HG02938 (cell line): ENCODE measurements around the gene NAPA.
"Not testable (repeated sequence)": the region's sequence is repeated elsewhere in the genome, so short reads cannot be mapped to it uniquely, and the experiment has no call there.

Experiments
- ATAC-seq: cut with Tn5 transposase; IDR thresholded peaks from one replicate; pipeline ENCODE4 v1.9.1; 2021; ENCODE audit warnings: mild to moderate bottlenecking, moderate library complexity; ENCODE audit not compliant: unreplicated experiment

Gene NAPA

GRCh38 chr19:47487551-47488515 is 27.0 kb downstream of the NAPA start:
- ATAC-seq = no peak

GRCh38 chr19:47486900-47487299 is 28.0 kb downstream of the NAPA start:
- no peak for ATAC-seq

GRCh38 chr19:47486220-47486619 is 28.6 kb downstream of the NAPA start:
- not testable (repeated sequence) for ATAC-seq

- ATAC-seq = no peak
These were observed 29.7 kb downstream of the NAPA start for GRCh38 chr19:47485210-47485609.

- ATAC-seq = peak; percentile 70
These were observed 30.8 kb downstream of the NAPA start, which contains the start of gene KPTN for GRCh38 chr19:47483800-47484690. TSS of gene KPTN (minus strand) at chr19:47484219. CDS start at chr19:47484160, 59 bp downstream.

GRCh38 chr19:47483200-47483599 is 31.7 kb downstream of the NAPA start:
- no peak for ATAC-seq

- ATAC-seq = no peak
These were observed 33.3 kb downstream of the NAPA start for GRCh38 chr19:47481460-47482052.

GRCh38 chr19:47480658-47481057 is 34.2 kb downstream of the NAPA start:
- ATAC-seq = no peak

GRCh38 chr19:47479701-47480503 is 35.0 kb downstream of the NAPA start:
- no peak for ATAC-seq

GRCh38 chr19:47476438-47476972 is 38.4 kb downstream of the NAPA start:
- no peak for ATAC-seq

GRCh38 chr19:47475465-47475864 is 39.4 kb downstream of the NAPA start:
- no peak for ATAC-seq

GRCh38 chr19:47473336-47473735 is 41.5 kb downstream of the NAPA start:
- ATAC-seq = no peak

- ATAC-seq = no peak
These were observed 43.0 kb downstream of the NAPA start, which contains the start of gene SLC8A2 for GRCh38 chr19:47471733-47472457. TSS of gene SLC8A2 (minus strand) at chr19:47471893. CDS start at chr19:47466403, 5,490 bp downstream.

GRCh38 chr19:47471381-47471732 is 43.5 kb downstream of the NAPA start:
- ATAC-seq = no peak

- no peak for ATAC-seq
These were observed 44.2 kb downstream of the NAPA start for GRCh38 chr19:47470447-47471195.

GRCh38 chr19:47469719-47470118 is 45.1 kb downstream of the NAPA start:
- ATAC-seq = no peak

- no peak for ATAC-seq
These were observed 45.5 kb downstream of the NAPA start for GRCh38 chr19:47469363-47469700.

GRCh38 chr19:47467914-47468313 is 46.9 kb downstream of the NAPA start:
- ATAC-seq = no peak

GRCh38 chr19:47465957-47466356 is 48.9 kb downstream of the NAPA start:
- ATAC-seq = no peak
